ENCODE results near the gene GARIN5A.

- TF ChIP-seq CTCF (IDR thresholded peaks at IDR 0.05) (no peak), POLR2A (IDR thresholded peaks at IDR 0.05) (no peak)
Observed at GRCh38 chr19:50457300-50457699, 19.3 kb downstream of the GARIN5A start.

Data from heart left ventricle (tissue), 13 donors.